Stimulated activated naive CD8-positive, alpha-beta T cell treated with anti-CD3 and anti-CD28 coated beads, Interleukin-15, Interleukin-2, amounts not matched to agents 100 ng/mL and 50 ng/mL, for 24 hours (primary cell): ENCODE measurements around the gene NMRAL1.
A peak's percentile ranks its signal among the peaks of the same experiment; 100 is the strongest.

Source experiments
- H3K27ac Mint-ChIP-seq: one replicate; pipeline ENCODE4 v1.8.0; 2021; ENCODE audit warnings: mild to moderate bottlenecking, mixed read lengths
- H3K27me3 Mint-ChIP-seq: one replicate; pipeline ENCODE4 v1.8.0; 2021; ENCODE audit warnings: mixed read lengths
- H3K36me3 Mint-ChIP-seq: one replicate; pipeline ENCODE4 v1.8.0; 2021; ENCODE audit warnings: low read depth, mixed read lengths
- H3K4me1 Mint-ChIP-seq: one replicate; pipeline ENCODE4 v1.8.0; 2021; ENCODE audit warnings: low read depth, mixed read lengths
- H3K4me3 Mint-ChIP-seq: one replicate; pipeline ENCODE4 v1.8.0; 2021; ENCODE audit warnings: mild to moderate bottlenecking, mixed read lengths
- H3K9me3 Mint-ChIP-seq: one replicate; pipeline ENCODE4 v1.8.0; 2021; ENCODE audit warnings: mixed read lengths

The NMRAL1 gene

DNA sequence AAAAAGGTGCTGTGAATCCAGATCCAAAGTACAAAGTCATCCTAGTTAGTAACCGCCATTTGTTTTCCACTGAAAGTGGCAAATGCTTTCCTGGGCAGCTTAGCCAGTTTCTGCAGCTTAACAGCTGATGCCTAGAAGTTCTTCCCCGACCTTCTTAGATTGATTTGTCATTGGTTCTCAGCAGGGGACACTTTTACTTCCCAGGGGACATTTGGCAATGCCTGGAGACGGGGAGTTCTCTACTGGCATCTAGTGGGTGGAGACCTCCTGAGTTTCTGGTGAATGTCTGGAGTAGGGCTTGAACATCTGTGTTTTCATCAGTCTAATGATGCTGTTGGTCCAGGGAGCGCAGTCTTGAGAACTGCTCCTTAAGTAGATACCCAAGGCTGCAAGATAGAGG is 41.2 kb downstream of the NMRAL1 start:
- H3K27ac Mint-ChIP-seq: no peak overlapping the region
- H3K4me3 Mint-ChIP-seq: no peak overlapping the region
- H3K4me1 Mint-ChIP-seq: peaks cover 22% of the 10 kb centered on the region
- peaks cover 63% of the 10 kb centered on the region for H3K36me3 Mint-ChIP-seq
- no peaks in the 10 kb centered on the region for H3K27me3 Mint-ChIP-seq
- H3K9me3 Mint-ChIP-seq: no peaks in the 10 kb centered on the region

- H3K4me1 Mint-ChIP-seq: peaks cover 38% of the 10 kb centered on the region
- H3K36me3 Mint-ChIP-seq: peaks cover 66% of the 10 kb centered on the region
- H3K27me3 Mint-ChIP-seq: no peaks in the 10 kb centered on the region
- no peak overlapping the region for H3K4me3 Mint-ChIP-seq
- H3K9me3 Mint-ChIP-seq: no peaks in the 10 kb centered on the region
- peak overlapping the region; percentile 61 for H3K27ac Mint-ChIP-seq
These were observed 43.4 kb downstream of the NMRAL1 start for GRCh38 chr16:4431023-4431422.

DNA sequence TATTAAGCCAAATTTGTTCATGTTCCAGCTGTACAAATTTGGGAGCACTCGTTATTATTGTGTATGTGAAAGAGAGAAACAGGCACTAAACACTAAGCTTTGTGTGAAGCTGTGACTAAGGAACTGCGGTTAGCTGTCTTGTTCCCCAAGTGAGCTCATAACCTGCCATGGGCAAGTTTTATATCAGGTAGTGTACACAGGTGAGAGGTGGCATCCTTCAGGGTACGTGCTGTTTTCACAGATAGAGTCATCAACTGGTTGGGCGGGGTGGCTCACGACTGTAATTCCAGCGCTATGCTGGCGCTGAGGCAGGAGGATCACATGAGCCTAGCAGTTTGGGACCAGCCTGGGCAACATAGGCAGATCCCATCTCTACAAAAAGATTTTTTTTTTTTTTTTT is 45.9 kb downstream of the NMRAL1 start:
- H3K9me3 Mint-ChIP-seq: no peaks in the 10 kb centered on the region
- no peak overlapping the region for H3K4me3 Mint-ChIP-seq
- H3K27ac Mint-ChIP-seq: peak overlapping the region; percentile 55
- H3K4me1 Mint-ChIP-seq: peaks cover 37% of the 10 kb centered on the region
- H3K36me3 Mint-ChIP-seq: peaks cover 43% of the 10 kb centered on the region
- H3K27me3 Mint-ChIP-seq: no peaks in the 10 kb centered on the region

DNA sequence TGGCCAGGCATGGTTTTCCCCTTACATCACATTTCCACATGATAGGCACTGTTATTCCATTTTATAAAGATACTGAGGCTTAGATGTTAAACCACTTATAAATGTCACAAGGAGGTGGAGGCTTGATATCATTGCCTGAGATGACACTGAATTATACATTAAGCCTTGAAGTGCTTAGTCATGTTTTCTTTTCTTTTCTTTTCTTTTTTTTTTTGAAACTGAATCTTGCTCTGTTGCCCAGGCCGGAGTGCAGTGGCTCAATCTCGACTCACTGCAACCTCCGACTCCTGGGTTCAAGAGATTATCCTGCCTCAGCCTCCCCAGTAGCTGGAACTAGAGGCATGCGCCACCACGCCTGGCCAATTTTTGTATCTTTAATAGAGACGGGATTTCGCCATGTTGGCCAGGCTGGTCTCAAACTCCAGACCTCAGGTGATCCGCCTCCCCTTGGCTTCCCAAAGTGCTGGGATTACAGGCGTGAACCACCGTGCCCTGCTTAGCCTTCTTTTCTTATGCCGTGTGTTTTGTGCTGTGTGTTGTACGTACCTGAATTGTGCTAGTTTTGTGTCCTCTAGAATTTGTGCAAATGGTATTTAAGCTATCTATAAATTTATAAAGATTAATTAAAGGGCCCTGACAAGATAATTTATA is 47.6 kb downstream of the NMRAL1 start:
- H3K9me3 Mint-ChIP-seq: no peaks in the 10 kb centered on the region

GRCh38 chr16:4426021-4426684 is 48.3 kb downstream of the NMRAL1 start:
- Mint-ChIP-seq H3K27me3 (no peaks in the 10 kb centered on the region), H3K4me1 (peaks cover 35% of the 10 kb centered on the region), H3K27ac (peak overlapping the region; percentile 99), H3K9me3 (no peaks in the 10 kb centered on the region), H3K36me3 (peaks cover 29% of the 10 kb centered on the region), H3K4me3 (peak overlapping the region; percentile 98)

More for the DNA sequence above, 47.6 kb downstream of the NMRAL1 start:
- Mint-ChIP-seq H3K27ac (peak overlapping the region; percentile 99), H3K36me3 (peaks cover 35% of the 10 kb centered on the region), H3K4me1 (peaks cover 35% of the 10 kb centered on the region), H3K27me3 (no peaks in the 10 kb centered on the region), H3K4me3 (peak overlapping the region; percentile 98)

DNA sequence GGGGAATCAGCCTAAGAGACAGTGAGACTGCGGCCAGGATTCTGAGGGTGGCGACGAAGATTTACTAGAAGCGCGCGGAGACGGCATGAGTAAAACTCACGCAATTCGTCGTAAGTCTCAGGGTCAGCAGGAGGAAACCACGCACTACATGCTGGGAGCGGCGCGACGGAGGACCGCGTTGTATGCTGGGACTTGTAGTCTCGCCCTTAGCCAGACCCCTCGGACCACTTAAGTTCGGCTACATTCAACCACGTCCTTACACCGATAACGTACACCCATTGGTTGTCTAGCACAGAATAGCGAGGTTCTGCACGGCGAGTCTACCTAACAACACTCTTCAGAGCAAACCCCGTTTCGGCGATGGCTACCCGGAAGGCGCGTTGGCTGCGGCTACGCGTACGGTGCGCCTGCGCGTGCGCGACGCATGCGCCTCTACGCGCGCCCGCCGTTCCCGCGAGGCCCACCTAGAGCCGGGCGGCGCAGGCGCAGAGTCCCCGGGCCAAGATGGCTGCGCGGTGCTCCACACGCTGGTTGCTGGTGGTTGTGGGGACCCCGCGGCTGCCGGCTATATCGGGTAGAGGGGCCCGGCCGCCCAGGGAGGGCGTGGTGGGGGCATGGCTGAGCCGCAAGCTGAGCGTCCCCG is 48.9 kb downstream of the NMRAL1 start, which contains the start of gene DNAJA3:
TSS of gene DNAJA3 (plus strand) at position 491 of the 643 bp plus-strand sequence. CDS start at position 505, 14 bp downstream.
- no peaks in the 10 kb centered on the region for H3K27me3 Mint-ChIP-seq
- H3K9me3 Mint-ChIP-seq: no peaks in the 10 kb centered on the region
- peaks cover 35% of the 10 kb centered on the region for H3K4me1 Mint-ChIP-seq
- peak within 1 kb of the TSS; percentile 98 for H3K4me3 Mint-ChIP-seq
- H3K36me3 Mint-ChIP-seq: peaks cover 25% of the 10 kb centered on the region
- peak within 1 kb of the TSS; percentile 99 for H3K27ac Mint-ChIP-seq

GRCh38 chr16:4420505-4421105 is 53.8 kb downstream of the NMRAL1 start:
- Mint-ChIP-seq H3K36me3 (peaks cover 1% of the 10 kb centered on the region), H3K27me3 (no peaks in the 10 kb centered on the region), H3K4me1 (peaks cover 14% of the 10 kb centered on the region), H3K4me3 (no peak overlapping the region), H3K27ac (no peak overlapping the region), H3K9me3 (no peaks in the 10 kb centered on the region)

- Mint-ChIP-seq H3K4me3 (no peak overlapping the region), H3K9me3 (no peaks in the 10 kb centered on the region), H3K4me1 (peaks cover 21% of the 10 kb centered on the region), H3K27ac (no peak overlapping the region), H3K36me3 (peaks cover 7% of the 10 kb centered on the region), H3K27me3 (no peaks in the 10 kb centered on the region)
These were observed 54.9 kb downstream of the NMRAL1 start for GRCh38 chr16:4419402-4419959.

- Mint-ChIP-seq H3K36me3 (peaks cover 14% of the 10 kb centered on the region), H3K27ac (peak within 1 kb of the TSS; percentile 92), H3K27me3 (no peaks in the 10 kb centered on the region), H3K4me3 (peak within 1 kb of the TSS; percentile 92), H3K4me1 (peaks cover 37% of the 10 kb centered on the region), H3K9me3 (no peaks in the 10 kb centered on the region)
These were observed 58.0 kb downstream of the NMRAL1 start, which contains the start of gene CORO7 for GRCh38 chr16:4416200-4417032. Gene CORO7 (minus strand): TSS chr16:4416596. CDS start chr16:4416518, 78 bp downstream.

- Mint-ChIP-seq H3K36me3 (peaks cover 22% of the 10 kb centered on the region), H3K27me3 (no peaks in the 10 kb centered on the region), H3K27ac (peak overlapping the region; percentile 92), H3K4me3 (peak overlapping the region; percentile 92), H3K4me1 (peaks cover 40% of the 10 kb centered on the region), H3K9me3 (no peaks in the 10 kb centered on the region)
These were observed 58.8 kb downstream of the NMRAL1 start for GRCh38 chr16:4415538-4416199.

GRCh38 chr16:4414187-4414917 is 60.1 kb downstream of the NMRAL1 start:
- H3K36me3 Mint-ChIP-seq: peaks cover 27% of the 10 kb centered on the region
- no peaks in the 10 kb centered on the region for H3K9me3 Mint-ChIP-seq
- H3K27ac Mint-ChIP-seq: peak overlapping the region; percentile 73
- peaks cover 43% of the 10 kb centered on the region for H3K4me1 Mint-ChIP-seq
- peak overlapping the region; percentile 92 for H3K4me3 Mint-ChIP-seq
- H3K27me3 Mint-ChIP-seq: no peaks in the 10 kb centered on the region

GRCh38 chr16:4412854-4413253 is 61.6 kb downstream of the NMRAL1 start:
- peaks cover 43% of the 10 kb centered on the region for H3K4me1 Mint-ChIP-seq
- no peaks in the 10 kb centered on the region for H3K27me3 Mint-ChIP-seq
- no peaks in the 10 kb centered on the region for H3K9me3 Mint-ChIP-seq
- H3K27ac Mint-ChIP-seq: no peak overlapping the region
- H3K4me3 Mint-ChIP-seq: no peak overlapping the region
- peaks cover 31% of the 10 kb centered on the region for H3K36me3 Mint-ChIP-seq

DNA sequence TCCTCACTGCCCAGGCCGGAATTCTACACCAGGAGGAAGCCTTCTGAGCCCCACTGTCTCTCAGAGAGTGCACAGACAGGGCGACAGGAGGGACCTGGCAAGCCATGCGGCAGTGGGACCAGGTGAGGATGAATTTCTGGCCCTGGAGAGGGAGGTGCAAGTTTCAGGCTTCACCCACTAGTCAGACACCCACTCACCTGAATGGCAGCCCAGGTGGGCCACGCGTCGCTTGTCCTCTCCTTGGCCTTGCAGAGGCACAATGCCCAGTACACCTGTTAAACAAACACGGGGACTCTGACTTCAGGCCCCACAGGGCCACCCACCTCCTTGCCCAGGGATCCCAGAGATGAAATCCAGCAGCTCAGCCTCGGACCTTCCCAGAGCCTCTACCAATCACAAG is 62.3 kb downstream of the NMRAL1 start:
- Mint-ChIP-seq H3K27me3 (no peaks in the 10 kb centered on the region), H3K4me3 (no peak overlapping the region), H3K4me1 (peaks cover 43% of the 10 kb centered on the region)

More for the DNA sequence above, 62.3 kb downstream of the NMRAL1 start:
- Mint-ChIP-seq H3K9me3 (no peaks in the 10 kb centered on the region), H3K27ac (no peak overlapping the region), H3K36me3 (peaks cover 31% of the 10 kb centered on the region)
